K562 (cell line): ENCODE data around the gene GRM5. TPM values are rescaled to one million over a fixed set of nuclear protein-coding genes. Genes with fewer than 3 reads are reported as not detected.

Experiments used
- ATAC-seq: fragments of 200-7000 bp; cut with Tn5 transposase; 3 replicates; pipeline ENCODE4 v1.9.1; 2020; ENCODE audit warnings: moderate library complexity
- BruUV-seq: library from RNA; stranded (reverse); fragments of 400-500 nt; replicated peaks from 2 replicates; lab custom pipeline; 2021; lab: Mats Ljungman, UMichigan
- CTCF ChIA-PET: fragments of 300-600 bp; formaldehyde crosslinking; extraction: SDS; loops from one replicate; lab custom pipeline; 2021; ENCODE audit warnings: low intra/inter-chr PET ratio; lab: Yijun Ruan, JAX
- POLR2A ChIA-PET: fragments of 300-600, 350-650 bp; sonication (Branson Sonifier 250); formaldehyde crosslinking; extraction: SDS; loops from one replicate; lab custom pipeline; 2021; ENCODE audit warnings: antibody characterized with exemption, inconsistent platforms; lab: Yijun Ruan, JAX
- DNase-seq, 4 experiments: peaks; one replicate each; pipeline versions ENCODE4 v3.0.0 to v3.0.0-alpha.2; 2011 to 2018; ENCODE audit warnings: low spot score in 3 of 4, mixed read lengths in 3 of 4; ENCODE audit errors: extremely low read depth in 1 of 4
- FAIRE-seq: peaks from 2 replicates; lab custom pipeline; 2011; peaks lifted over from hg19 to GRCh38; lab: Jason Lieb, UNC
- H2AFZ ChIP-seq: 2 replicates; pipeline ENCODE4 v1.6.0; 2011; ENCODE audit warnings: low read depth, low read length, control low read depth, inconsistent platforms
- H3K27ac ChIP-seq: fragments of 200-600 bp; 3 replicates; pipeline ENCODE4 v1.8.0; 2011; ENCODE audit warnings: low read depth, mild to moderate bottlenecking, control low read depth, inconsistent platforms, low read length, moderate library complexity, mixed read lengths; ENCODE audit errors: extremely low read depth
- H3K27me3 ChIP-seq, 2 experiments: fragments of 300-600 bp in 1 of 2; 2 replicates in 1 of 2; 3 replicates in 1 of 2; pipeline versions ENCODE4 v1.6.0 to v1.8.0; 2011; ENCODE audit warnings: inconsistent platforms in 2 of 2, low read length in 2 of 2, mild to moderate bottlenecking in 1 of 2, mixed read lengths in 1 of 2, moderate library complexity in 1 of 2; ENCODE audit not compliant: control insufficient read depth in 2 of 2, insufficient read depth in 2 of 2
- H3K36me3 ChIP-seq: fragments of 300-600 bp; 3 replicates; pipeline ENCODE4 v1.8.0; 2011; ENCODE audit warnings: mild to moderate bottlenecking, low read length, inconsistent platforms; ENCODE audit not compliant: control insufficient read depth, insufficient read depth
- H3K4me1 ChIP-seq, 2 experiments: fragments of 200-600 bp in 1 of 2; replicated peaks in 1 of 2; 2 replicates in 1 of 2; 3 replicates in 1 of 2; pipeline versions ENCODE4 v1.5.1 to v1.8.0; 2011; ENCODE audit warnings: inconsistent platforms in 2 of 2, low read length in 2 of 2, mild to moderate bottlenecking in 1 of 2, mixed read lengths in 1 of 2, moderate library complexity in 1 of 2; ENCODE audit not compliant: control insufficient read depth in 2 of 2, insufficient read depth in 2 of 2
- H3K4me2 ChIP-seq: 2 replicates; pipeline ENCODE4 v1.6.1; 2011; ENCODE audit warnings: low read length, control low read depth, inconsistent platforms, mixed read lengths; ENCODE audit not compliant: insufficient read depth
- H3K4me3 ChIP-seq: fragments of 200-600 bp; sonication (generic), shearing (Covaris generic); 2 replicates; pipeline ENCODE4 v1.5.1; 2016; ENCODE audit warnings: control low read depth, inconsistent platforms
- H3K79me2 ChIP-seq: fragments of 200-600 bp; 3 replicates; pipeline ENCODE4 v1.8.0; 2011; ENCODE audit warnings: low read length, inconsistent platforms; ENCODE audit not compliant: control insufficient read depth, insufficient read depth
- H3K9ac ChIP-seq, 2 experiments: 2 replicates each; pipeline versions ENCODE4 v1.6.0 to v1.6.1; 2011; ENCODE audit warnings: low read depth in 2 of 2, low read length in 2 of 2, control low read depth in 1 of 2, inconsistent platforms in 1 of 2, mild to moderate bottlenecking in 1 of 2, mixed read lengths in 1 of 2; ENCODE audit not compliant: insufficient read depth in 1 of 2
- H3K9me1 ChIP-seq: one replicate; pipeline ENCODE4 v1.6.0; 2011; ENCODE audit warnings: inconsistent platforms, mild to moderate bottlenecking, low read length, moderate library complexity; ENCODE audit not compliant: control insufficient read depth, insufficient read depth
- H3K9me3 ChIP-seq: replicated peaks from 2 replicates; pipeline ENCODE4 v1.5.1; 2011; ENCODE audit warnings: low read depth, low read length, inconsistent platforms; ENCODE audit not compliant: control insufficient read depth, insufficient read depth
- H4K20me1 ChIP-seq: replicated peaks from 2 replicates; pipeline ENCODE4 v1.6.1; 2011; ENCODE audit warnings: low read length, inconsistent platforms, mixed read lengths; ENCODE audit not compliant: control insufficient read depth, insufficient read depth
- TAF1 ChIP-seq: IDR thresholded peaks from 2 replicates; pipeline ENCODE4 v1.6.1; 2011; ENCODE audit warnings: mild to moderate bottlenecking, low read length, moderate library complexity; ENCODE audit not compliant: insufficient read depth, control insufficient read depth, severe bottlenecking; ENCODE audit errors: extremely low read depth
- ZNF785 ChIP-seq: fragments of 250-450 bp; sonication (Bioruptor Pico); IDR thresholded peaks from 2 replicates; pipeline ENCODE4 v1.4.0; 2020; ENCODE audit warnings: mild to moderate bottlenecking
- WGBS: fragments of 100-300 bp; shearing (Covaris generic); methylation state at CpG from one replicate; pipeline ENCODE4 v1.1.6; 2016; ENCODE audit warnings: low coverage, mixed read lengths; ENCODE audit not compliant: insufficient coverage; ENCODE audit errors: missing lambda C conversion rate; 5-methylcytosine and 5-hydroxymethylcytosine counted together
- in situ Hi-C: fragments of 300-500 bp; cut with MboI; formaldehyde crosslinking; loops from 4 replicates; pipeline ENCODE4 v1.15.0; 2018; ENCODE audit warnings: inconsistent platforms, mixed read lengths
- intact Hi-C: fragments of 100-400 bp; cut with micrococcal nuclease; formaldehyde crosslinking; loops from 2 replicates; pipeline ENCODE4 v1.14.2; 2022
- polyA plus RNA-seq, 8 experiments: library from polyadenylated mRNA; depleted of rRNA in 4 of 8; stranded (reverse) in 5 of 8; unstranded in 3 of 8; fragments of >200 nt; fragmentation: Nextera tagmentation in 2 of 8; fragmentation: Illumina TruSeq in 1 of 8; extraction: Ambion mirVana in 2 of 8; extraction: Trizol in 1 of 8; gene quantifications; 2 replicates each; pipeline versions ENCODE4 v1.2.1 to v1.2.3, GENCODE V29; 2011 to 2014; ENCODE audit warnings: inconsistent platforms in 1 of 8, missing spikeins in 1 of 8
- total RNA-seq, 7 experiments: library from RNA; depleted of rRNA in 6 of 7; stranded (reverse); fragments of >200 nt in 6 of 7; fragmentation: Illumina TruSeq in 2 of 7; extraction: Trizol in 2 of 7; gene quantifications; 2 replicates each; pipeline versions ENCODE4 v1.2.1 to v1.2.3, GENCODE V29; 2011 to 2021; ENCODE audit warnings: low replicate concordance in 1 of 7
- TF ChIP-seq, protein P1 (sequence below): fragments of 250-450 bp; sonication (Bioruptor Pico); IDR thresholded peaks from 2 replicates; pipeline ENCODE4 v1.5.0; 2022; ENCODE audit warnings: mild to moderate bottlenecking
- TF ChIP-seq, protein P2 (sequence below): fragments of 450-650 bp; IDR thresholded peaks from 2 replicates; pipeline ENCODE4 v1.6.1; 2016

The GRM5 gene
- total and polyA plus RNA-seq, 9 of the 15 experiments (the other 6 are each of a cell fraction or from before 2014, with no cell fraction given) = not detected

DNA sequence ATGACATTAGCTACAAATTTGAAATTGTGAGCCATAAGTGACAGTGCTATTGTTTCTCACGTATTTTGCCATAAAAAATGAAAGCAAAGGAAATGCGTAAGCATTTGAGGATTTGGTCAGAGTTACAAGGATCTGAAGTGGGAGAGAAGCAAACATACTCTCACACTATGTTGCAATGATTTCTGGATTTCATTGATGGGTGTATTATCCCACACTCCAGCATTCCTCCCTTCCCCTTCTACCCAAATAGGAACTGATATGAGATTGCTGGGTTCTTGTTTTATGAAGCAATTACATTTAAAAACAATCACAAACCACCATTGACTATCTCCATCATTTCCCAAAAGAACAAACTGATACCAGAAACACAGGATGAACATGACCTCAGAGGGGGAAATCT, 414.2 kb downstream of the GRM5 start:
- no peak overlapping the region for H2AFZ ChIP-seq
- intact Hi-C loops (no loop called here), in situ Hi-C loops (no loop called here)
- BruUV-seq = no TSS peak
- no peak overlapping the region for H3K27ac ChIP-seq
- DNase-seq = no peak
- no peak for TF ChIP-seq TAF1
- TF ChIP-seq, protein P1, sequence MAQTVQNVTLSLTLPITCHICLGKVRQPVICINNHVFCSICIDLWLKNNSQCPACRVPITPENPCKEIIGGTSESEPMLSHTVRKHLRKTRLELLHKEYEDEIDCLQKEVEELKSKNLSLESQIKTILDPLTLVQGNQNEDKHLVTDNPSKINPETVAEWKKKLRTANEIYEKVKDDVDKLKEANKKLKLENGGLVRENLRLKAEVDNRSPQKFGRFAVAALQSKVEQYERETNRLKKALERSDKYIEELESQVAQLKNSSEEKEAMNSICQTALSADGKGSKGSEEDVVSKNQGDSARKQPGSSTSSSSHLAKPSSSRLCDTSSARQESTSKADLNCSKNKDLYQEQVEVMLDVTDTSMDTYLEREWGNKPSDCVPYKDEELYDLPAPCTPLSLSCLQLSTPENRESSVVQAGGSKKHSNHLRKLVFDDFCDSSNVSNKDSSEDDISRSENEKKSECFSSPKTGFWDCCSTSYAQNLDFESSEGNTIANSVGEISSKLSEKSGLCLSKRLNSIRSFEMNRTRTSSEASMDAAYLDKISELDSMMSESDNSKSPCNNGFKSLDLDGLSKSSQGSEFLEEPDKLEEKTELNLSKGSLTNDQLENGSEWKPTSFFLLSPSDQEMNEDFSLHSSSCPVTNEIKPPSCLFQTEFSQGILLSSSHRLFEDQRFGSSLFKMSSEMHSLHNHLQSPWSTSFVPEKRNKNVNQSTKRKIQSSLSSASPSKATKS = no peak
- no peak for TF ChIP-seq ZNF785
- TF ChIP-seq, protein P2, sequence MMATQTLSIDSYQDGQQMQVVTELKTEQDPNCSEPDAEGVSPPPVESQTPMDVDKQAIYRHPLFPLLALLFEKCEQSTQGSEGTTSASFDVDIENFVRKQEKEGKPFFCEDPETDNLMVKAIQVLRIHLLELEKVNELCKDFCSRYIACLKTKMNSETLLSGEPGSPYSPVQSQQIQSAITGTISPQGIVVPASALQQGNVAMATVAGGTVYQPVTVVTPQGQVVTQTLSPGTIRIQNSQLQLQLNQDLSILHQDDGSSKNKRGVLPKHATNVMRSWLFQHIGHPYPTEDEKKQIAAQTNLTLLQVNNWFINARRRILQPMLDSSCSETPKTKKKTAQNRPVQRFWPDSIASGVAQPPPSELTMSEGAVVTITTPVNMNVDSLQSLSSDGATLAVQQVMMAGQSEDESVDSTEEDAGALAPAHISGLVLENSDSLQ = no peak
- H3K79me2 ChIP-seq = no peaks in the 10 kb centered on the region
- H3K4me1 ChIP-seq = no peaks in the 10 kb centered on the region
- H3K4me3 ChIP-seq = no peak overlapping the region
- ATAC-seq = no peak
- no peaks in the 10 kb centered on the region for H3K9me1 ChIP-seq
- FAIRE-seq = no peak
- no peaks in the 10 kb centered on the region for H3K9me3 ChIP-seq
- no peaks in the 10 kb centered on the region for H4K20me1 ChIP-seq
- H3K9ac ChIP-seq = no peak overlapping the region
- H3K36me3 ChIP-seq = no peaks in the 10 kb centered on the region
- CTCF ChIA-PET = no interaction called here
- 3% methylated on average over 2 of the region's 2 CpGs for WGBS
- H3K4me2 ChIP-seq = no peak overlapping the region
- POLR2A ChIA-PET = no interaction called here
- no peaks in the 10 kb centered on the region for H3K27me3 ChIP-seq
